ENCODE measurements around the gene TSPOAP1. TPM values are rescaled to one million over a fixed set of nuclear protein-coding genes. Genes with fewer than 3 reads are reported as not detected.
A peak's percentile ranks its signal among the peaks of the same experiment; 100 is the strongest.

TSPOAP1 gene
- total RNA-seq, 1 experiment from 2014 or later: 10.9 TPM

GRCh38 chr17:58351831-58352595 is 23.4 kb upstream of the TSPOAP1 start, which contains the start of gene SUPT4H1 (continued):
- TF ChIP-seq, protein P1, sequence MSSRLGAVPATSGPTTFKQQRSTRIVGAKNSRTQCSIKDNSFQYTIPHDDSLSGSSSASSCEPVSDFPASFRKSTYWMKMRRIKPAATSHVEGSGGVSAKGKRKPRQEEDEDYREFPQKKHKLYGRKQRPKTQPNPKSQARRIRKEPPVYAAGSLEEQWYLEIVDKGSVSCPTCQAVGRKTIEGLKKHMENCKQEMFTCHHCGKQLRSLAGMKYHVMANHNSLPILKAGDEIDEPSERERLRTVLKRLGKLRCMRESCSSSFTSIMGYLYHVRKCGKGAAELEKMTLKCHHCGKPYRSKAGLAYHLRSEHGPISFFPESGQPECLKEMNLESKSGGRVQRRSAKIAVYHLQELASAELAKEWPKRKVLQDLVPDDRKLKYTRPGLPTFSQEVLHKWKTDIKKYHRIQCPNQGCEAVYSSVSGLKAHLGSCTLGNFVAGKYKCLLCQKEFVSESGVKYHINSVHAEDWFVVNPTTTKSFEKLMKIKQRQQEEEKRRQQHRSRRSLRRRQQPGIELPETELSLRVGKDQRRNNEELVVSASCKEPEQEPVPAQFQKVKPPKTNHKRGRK (CRISPR knock-in tag; IDR thresholded peaks at IDR 0.05; ENCODE audit: borderline replicate concordance): no peak
- TF ChIP-seq GABPB1 (CRISPR knock-in tag; IDR thresholded peaks at IDR 0.05) (peak; percentile 82), ESRRA (CRISPR knock-in tag; IDR thresholded peaks at IDR 0.05; ENCODE audit: borderline replicate concordance) (no peak; the same call in 1 of the 2 replicates), ZMAT4 (CRISPR knock-in tag; IDR thresholded peaks at IDR 0.05) (no peak), SOX15 (CRISPR knock-in tag; IDR thresholded peaks at IDR 0.05) (no peak), ZNF425 (CRISPR knock-in tag; conservative IDR thresholded peaks at IDR 0.05) (no peak), MAX (CRISPR knock-in tag; IDR thresholded peaks at IDR 0.05) (no peak; the same call in none of the 2 replicates), ATF6 (CRISPR knock-in tag; IDR thresholded peaks at IDR 0.05) (no peak), JUN (CRISPR knock-in tag; IDR thresholded peaks at IDR 0.05) (no peak), CREB1 (CRISPR knock-in tag; IDR thresholded peaks at IDR 0.05) (no peak)
- TF ChIP-seq, protein P2, sequence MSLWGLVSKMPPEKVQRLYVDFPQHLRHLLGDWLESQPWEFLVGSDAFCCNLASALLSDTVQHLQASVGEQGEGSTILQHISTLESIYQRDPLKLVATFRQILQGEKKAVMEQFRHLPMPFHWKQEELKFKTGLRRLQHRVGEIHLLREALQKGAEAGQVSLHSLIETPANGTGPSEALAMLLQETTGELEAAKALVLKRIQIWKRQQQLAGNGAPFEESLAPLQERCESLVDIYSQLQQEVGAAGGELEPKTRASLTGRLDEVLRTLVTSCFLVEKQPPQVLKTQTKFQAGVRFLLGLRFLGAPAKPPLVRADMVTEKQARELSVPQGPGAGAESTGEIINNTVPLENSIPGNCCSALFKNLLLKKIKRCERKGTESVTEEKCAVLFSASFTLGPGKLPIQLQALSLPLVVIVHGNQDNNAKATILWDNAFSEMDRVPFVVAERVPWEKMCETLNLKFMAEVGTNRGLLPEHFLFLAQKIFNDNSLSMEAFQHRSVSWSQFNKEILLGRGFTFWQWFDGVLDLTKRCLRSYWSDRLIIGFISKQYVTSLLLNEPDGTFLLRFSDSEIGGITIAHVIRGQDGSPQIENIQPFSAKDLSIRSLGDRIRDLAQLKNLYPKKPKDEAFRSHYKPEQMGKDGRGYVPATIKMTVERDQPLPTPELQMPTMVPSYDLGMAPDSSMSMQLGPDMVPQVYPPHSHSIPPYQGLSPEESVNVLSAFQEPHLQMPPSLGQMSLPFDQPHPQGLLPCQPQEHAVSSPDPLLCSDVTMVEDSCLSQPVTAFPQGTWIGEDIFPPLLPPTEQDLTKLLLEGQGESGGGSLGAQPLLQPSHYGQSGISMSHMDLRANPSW (CRISPR knock-in tag; conservative IDR thresholded peaks at IDR 0.05; ENCODE audit: low read depth): no peak
- TF ChIP-seq, protein P3, sequence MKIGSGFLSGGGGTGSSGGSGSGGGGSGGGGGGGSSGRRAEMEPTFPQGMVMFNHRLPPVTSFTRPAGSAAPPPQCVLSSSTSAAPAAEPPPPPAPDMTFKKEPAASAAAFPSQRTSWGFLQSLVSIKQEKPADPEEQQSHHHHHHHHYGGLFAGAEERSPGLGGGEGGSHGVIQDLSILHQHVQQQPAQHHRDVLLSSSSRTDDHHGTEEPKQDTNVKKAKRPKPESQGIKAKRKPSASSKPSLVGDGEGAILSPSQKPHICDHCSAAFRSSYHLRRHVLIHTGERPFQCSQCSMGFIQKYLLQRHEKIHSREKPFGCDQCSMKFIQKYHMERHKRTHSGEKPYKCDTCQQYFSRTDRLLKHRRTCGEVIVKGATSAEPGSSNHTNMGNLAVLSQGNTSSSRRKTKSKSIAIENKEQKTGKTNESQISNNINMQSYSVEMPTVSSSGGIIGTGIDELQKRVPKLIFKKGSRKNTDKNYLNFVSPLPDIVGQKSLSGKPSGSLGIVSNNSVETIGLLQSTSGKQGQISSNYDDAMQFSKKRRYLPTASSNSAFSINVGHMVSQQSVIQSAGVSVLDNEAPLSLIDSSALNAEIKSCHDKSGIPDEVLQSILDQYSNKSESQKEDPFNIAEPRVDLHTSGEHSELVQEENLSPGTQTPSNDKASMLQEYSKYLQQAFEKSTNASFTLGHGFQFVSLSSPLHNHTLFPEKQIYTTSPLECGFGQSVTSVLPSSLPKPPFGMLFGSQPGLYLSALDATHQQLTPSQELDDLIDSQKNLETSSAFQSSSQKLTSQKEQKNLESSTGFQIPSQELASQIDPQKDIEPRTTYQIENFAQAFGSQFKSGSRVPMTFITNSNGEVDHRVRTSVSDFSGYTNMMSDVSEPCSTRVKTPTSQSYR (CRISPR knock-in tag; IDR thresholded peaks at IDR 0.05): no peak

All from WTC11 (cell line).